GM19328 (cell line): ENCODE data around the gene SDK1.

Experiments
- ATAC-seq: cut with Tn5 transposase; IDR thresholded peaks from one replicate; pipeline ENCODE4 v1.9.1; 2021; ENCODE audit warnings: mild to moderate bottlenecking, moderate library complexity; ENCODE audit not compliant: unreplicated experiment

The SDK1 gene

GRCh38 chr7:4115442-4115841 is 814.4 kb downstream of the SDK1 start:
- ATAC-seq: no peak

GRCh38 chr7:4115941-4116610 is 815.0 kb downstream of the SDK1 start:
- ATAC-seq: no peak

GRCh38 chr7:4119848-4120247 is 818.8 kb downstream of the SDK1 start:
- ATAC-seq: no peak

GRCh38 chr7:4123346-4123745 is 822.3 kb downstream of the SDK1 start:
- no peak for ATAC-seq

- ATAC-seq: no peak
These were observed 822.8 kb downstream of the SDK1 start for GRCh38 chr7:4123823-4124222.

- no peak for ATAC-seq
These were observed 823.8 kb downstream of the SDK1 start for GRCh38 chr7:4124556-4125477.

GRCh38 chr7:4127909-4128560 is 827.0 kb downstream of the SDK1 start:
- no peak for ATAC-seq

GRCh38 chr7:4129481-4130122 is 828.5 kb downstream of the SDK1 start:
- no peak for ATAC-seq

GRCh38 chr7:4131063-4131462 is 830.0 kb downstream of the SDK1 start:
- ATAC-seq: no peak

- no peak for ATAC-seq
These were observed 831.2 kb downstream of the SDK1 start for GRCh38 chr7:4132221-4132620.

GRCh38 chr7:4133491-4134044 is 832.5 kb downstream of the SDK1 start:
- no peak for ATAC-seq

- no peak for ATAC-seq
These were observed 833.2 kb downstream of the SDK1 start for GRCh38 chr7:4134204-4134603.

GRCh38 chr7:4134631-4135030 is 833.6 kb downstream of the SDK1 start:
- no peak for ATAC-seq

GRCh38 chr7:4135301-4135700 is 834.2 kb downstream of the SDK1 start:
- no peak for ATAC-seq

- no peak for ATAC-seq
These were observed 835.0 kb downstream of the SDK1 start for GRCh38 chr7:4136036-4136435.

GRCh38 chr7:4136501-4137110 is 835.6 kb downstream of the SDK1 start:
- no peak for ATAC-seq

- ATAC-seq: no peak
These were observed 836.5 kb downstream of the SDK1 start for GRCh38 chr7:4137552-4137951.

GRCh38 chr7:4138866-4139265 is 837.8 kb downstream of the SDK1 start:
- ATAC-seq: no peak

GRCh38 chr7:4139656-4140625 is 838.9 kb downstream of the SDK1 start:
- ATAC-seq: no peak
